ENCODE measurements around the gene USP2.

Gene USP2

DNA sequence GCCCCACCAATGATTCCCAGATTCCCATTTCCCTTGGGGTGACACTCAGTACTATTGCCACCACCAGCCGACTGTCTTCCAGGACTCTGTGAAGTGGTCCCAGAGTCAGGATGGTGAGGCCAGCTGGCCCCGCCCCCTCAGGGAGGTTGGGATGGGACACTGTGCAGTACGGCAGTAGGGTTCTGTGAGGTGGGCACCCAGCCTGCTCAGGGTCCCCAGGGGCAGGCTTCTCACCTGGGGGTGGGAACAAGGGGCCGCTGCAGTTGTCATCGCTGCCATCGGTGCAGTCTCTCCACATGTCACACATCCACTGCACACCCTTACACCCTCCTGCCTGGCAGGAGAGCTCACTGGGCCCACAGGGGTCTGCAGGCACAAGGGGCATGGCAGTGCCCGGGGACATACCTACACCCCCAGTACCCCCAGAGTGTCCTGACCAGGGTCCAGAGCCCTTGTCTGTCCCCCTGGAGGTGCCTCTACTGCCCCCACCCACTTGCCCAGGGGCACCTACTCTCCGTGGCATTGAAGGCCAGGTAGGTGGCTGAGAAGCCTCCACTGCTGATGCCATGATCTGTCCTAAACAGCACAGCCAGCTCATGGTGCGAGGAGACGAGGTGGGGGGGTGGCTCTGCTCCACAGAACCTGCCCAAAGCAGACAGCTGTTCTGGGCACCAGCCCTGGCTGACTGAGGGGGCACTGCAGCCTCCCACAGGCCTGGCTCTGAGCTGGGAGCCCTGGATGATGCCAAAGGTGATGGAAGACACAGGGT, 38.9 kb downstream of the USP2 start:
- DNase-seq (ENCODE audit: low read depth in 3 of 3): no peak

- DNase-seq (ENCODE audit: low read depth in 3 of 3): no peak
Observed at GRCh38 chr11:119342023-119342300, 39.5 kb downstream of the USP2 start.

- DNase-seq (ENCODE audit: low read depth in 3 of 3): no peak
Observed at GRCh38 chr11:119341222-119342022, 40.1 kb downstream of the USP2 start.

- DNase-seq (ENCODE audit: low read depth in 3 of 3): no peak
Observed at GRCh38 chr11:119340335-119341221, 40.9 kb downstream of the USP2 start, which contains the start of gene C1QTNF5. Gene C1QTNF5 (minus strand): TSS chr11:119340883. CDS start chr11:119340397, 486 bp downstream.

DNA sequence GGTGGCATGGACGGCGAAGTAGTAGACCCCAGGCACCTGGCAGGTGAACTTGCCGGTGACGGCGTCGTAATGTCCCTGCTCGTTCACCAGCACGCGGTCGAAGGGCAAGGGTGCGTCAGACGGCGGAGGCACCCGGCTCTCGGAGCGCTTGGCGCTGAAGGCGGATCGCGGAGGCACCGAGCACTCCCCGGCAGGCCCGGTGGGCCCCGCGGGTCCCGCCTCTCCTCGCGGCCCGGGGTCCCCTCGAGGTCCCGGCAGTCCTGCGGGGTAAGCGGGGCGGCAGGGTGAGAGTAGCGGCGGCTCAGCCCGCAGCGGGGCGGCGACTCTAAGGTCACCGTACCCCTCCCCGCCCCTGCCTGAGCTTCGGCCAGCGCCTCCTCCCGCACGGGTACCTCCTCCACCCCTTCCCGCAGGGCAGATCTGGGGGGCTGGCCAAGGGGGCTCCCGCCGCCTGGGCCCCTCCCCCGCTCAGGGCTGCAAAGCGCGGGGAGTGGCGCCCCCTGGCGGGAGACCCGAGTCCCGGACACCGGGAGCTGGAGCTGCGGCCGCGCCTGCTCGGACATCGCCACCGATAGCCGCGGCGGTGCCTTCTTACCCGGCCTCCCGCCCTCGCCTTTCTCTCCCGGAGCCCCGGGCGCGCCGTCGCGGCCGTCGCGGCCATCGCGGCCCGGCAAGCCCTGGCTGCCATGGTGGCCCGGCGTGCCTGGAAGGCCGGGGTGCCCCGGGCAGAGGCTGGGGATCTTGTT, 41.7 kb downstream of the USP2 start:
- DNase-seq (ENCODE audit: low read depth in 3 of 3): no peak

- no peak for DNase-seq (ENCODE audit: low read depth in 3 of 3)
Observed at GRCh38 chr11:119338965-119339588, 42.4 kb downstream of the USP2 start.

- DNase-seq (ENCODE audit: low read depth in 3 of 3): peak in 2 of 3 donors; percentile 61 to 62
Observed at GRCh38 chr11:119338318-119338890, 43.1 kb downstream of the USP2 start.

- DNase-seq (ENCODE audit: low read depth in 3 of 3): no peak
Observed at GRCh38 chr11:119337581-119338317, 43.7 kb downstream of the USP2 start.

- DNase-seq (ENCODE audit: low read depth in 3 of 3): no peak
Observed at GRCh38 chr11:119336744-119337469, 44.6 kb downstream of the USP2 start.

GRCh38 chr11:119335655-119336543, 45.6 kb downstream of the USP2 start:
- no peak for DNase-seq (ENCODE audit: low read depth in 3 of 3)

DNA sequence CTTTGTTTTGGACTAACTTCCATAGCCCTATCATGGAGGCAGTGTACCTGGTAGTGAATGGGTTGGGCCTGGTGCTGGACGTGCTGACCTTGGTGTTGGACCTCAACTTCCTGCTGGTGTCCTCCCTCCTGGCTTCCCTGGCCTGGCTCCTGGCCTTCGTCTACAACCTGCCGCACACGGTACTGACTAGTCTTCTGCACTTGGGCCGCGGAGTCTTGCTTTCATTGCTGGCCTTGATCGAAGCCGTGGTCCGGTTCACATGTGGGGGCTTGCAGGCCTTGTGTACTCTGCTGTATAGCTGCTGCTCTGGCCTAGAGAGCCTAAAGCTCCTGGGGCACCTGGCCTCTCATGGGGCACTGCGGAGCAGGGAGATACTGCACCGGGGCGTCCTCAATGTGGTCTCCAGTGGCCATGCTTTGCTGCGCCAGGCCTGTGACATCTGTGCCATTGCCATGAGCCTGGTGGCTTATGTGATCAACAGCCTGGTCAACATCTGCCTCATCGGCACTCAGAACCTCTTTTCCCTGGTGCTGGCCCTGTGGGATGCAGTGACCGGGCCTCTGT, 46.3 kb downstream of the USP2 start:
- DNase-seq (ENCODE audit: low read depth in 3 of 3): no peak

GRCh38 chr11:119334174-119334930, 47.1 kb downstream of the USP2 start, which contains the start of gene RNF26:
Gene RNF26 (plus strand): TSS chr11:119334527. CDS start chr11:119335123, 596 bp downstream.
- DNase-seq (ENCODE audit: low read depth in 3 of 3): peak; percentile 89 to 91 (median 91)

- no peak for DNase-seq (ENCODE audit: low read depth in 3 of 3)
Observed at GRCh38 chr11:119332111-119332765, 49.3 kb downstream of the USP2 start.

- DNase-seq (ENCODE audit: low read depth in 3 of 3): no peak
Observed at GRCh38 chr11:119330237-119330636, 51.3 kb downstream of the USP2 start.

DNA sequence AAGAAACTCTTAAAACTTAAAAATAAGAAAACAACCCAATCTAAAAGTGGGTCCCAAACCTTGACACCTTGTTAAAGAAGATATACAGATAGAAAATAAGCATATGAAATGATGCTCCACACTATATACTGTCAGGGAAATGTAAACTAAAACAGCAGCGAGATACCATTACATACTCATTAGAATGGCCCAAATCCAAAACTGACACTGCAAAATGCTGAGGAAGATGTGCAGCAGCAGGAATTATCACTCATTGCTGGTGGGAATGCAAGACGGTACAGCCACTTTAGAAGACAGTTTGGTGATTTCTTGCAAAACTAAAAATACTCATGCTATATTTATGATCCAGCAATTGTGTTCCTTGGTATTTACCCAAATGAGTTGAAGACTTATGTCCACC, 52.2 kb downstream of the USP2 start:
- DNase-seq (ENCODE audit: low read depth in 3 of 3): no peak

GRCh38 chr11:119324189-119324588, 57.3 kb downstream of the USP2 start:
- DNase-seq (ENCODE audit: low read depth in 3 of 3): no peak
